ENCODE results near the gene SYT10. TPM values are rescaled to one million over a fixed set of nuclear protein-coding genes. Genes with fewer than 3 reads are reported as not detected.

Gene SYT10
- total and polyA plus RNA-seq, 4 donors, result 0.08 to 0.84 (median 0.13) TPM

- Histone ChIP-seq H3K4me1 (ENCODE audit: control insufficient read depth in 4 of 4, insufficient read depth in 4 of 4, low read length in 3 of 4) (no peaks in the 10 kb centered on the region), H3K27ac (ENCODE audit: low read depth in 1 of 2, low read length in 2 of 2) (no peak overlapping the region), H3K9me3 (ENCODE audit: control insufficient read depth in 4 of 4, low read length in 3 of 4) (no peaks in the 10 kb centered on the region), H3K27me3 (ENCODE audit: control insufficient read depth in 4 of 4, insufficient read depth in 4 of 4, low read length in 3 of 4) (no peaks in the 10 kb centered on the region), H3K9ac (ENCODE audit: low read depth in 1 of 2, low read length in 2 of 2) (no peak overlapping the region), H3K4me3 (ENCODE audit: low read depth in 1 of 3, low read length in 3 of 3) (no peak overlapping the region), H3K36me3 (ENCODE audit: control insufficient read depth in 4 of 4, insufficient read depth in 3 of 4, low read depth in 1 of 4, low read length in 3 of 4) (no peaks in the 10 kb centered on the region)
- 60% methylated on average over 2 of the region's 2 CpGs for WGBS
- TF ChIP-seq HNF4G (IDR thresholded peaks at IDR 0.05) (no peak), CTCF (IDR thresholded peaks at IDR 0.05; ENCODE audit: low read depth, low read length, missing input control) (no peak), TAF1 (conservative IDR thresholded peaks at IDR 0.05) (no peak), RAD21 (IDR thresholded peaks at IDR 0.05) (no peak), NR2F2 (IDR thresholded peaks at IDR 0.05) (no peak), HNF4A (conservative IDR thresholded peaks at IDR 0.05) (no peak), ATF3 (IDR thresholded peaks at IDR 0.05) (no peak), ZBTB33 (IDR thresholded peaks at IDR 0.05) (no peak), YY1 (IDR thresholded peaks at IDR 0.05) (no peak)
- no peak for DNase-seq (ENCODE audit: low spot score)
Observed at GRCh38 chr12:33370318-33370717, 69.3 kb downstream of the SYT10 start.

GRCh38 chr12:33357181-33357580 is 82.4 kb downstream of the SYT10 start:
- Histone ChIP-seq H3K27ac (ENCODE audit: low read depth in 1 of 2, low read length in 2 of 2) (no peak overlapping the region), H3K4me1 (ENCODE audit: control insufficient read depth in 4 of 4, insufficient read depth in 4 of 4, low read length in 3 of 4) (no peaks in the 10 kb centered on the region), H3K36me3 (ENCODE audit: control insufficient read depth in 4 of 4, insufficient read depth in 3 of 4, low read depth in 1 of 4, low read length in 3 of 4) (no peaks in the 10 kb centered on the region), H3K9ac (ENCODE audit: low read depth in 1 of 2, low read length in 2 of 2) (no peak overlapping the region), H3K9me3 (ENCODE audit: control insufficient read depth in 4 of 4, low read length in 3 of 4) (no peaks in the 10 kb centered on the region), H3K4me3 (ENCODE audit: low read depth in 1 of 3, low read length in 3 of 3) (no peak overlapping the region), H3K27me3 (ENCODE audit: control insufficient read depth in 4 of 4, insufficient read depth in 4 of 4, low read length in 3 of 4) (no peaks in the 10 kb centered on the region)
- WGBS, result 80% methylated on average over 2 of the region's 2 CpGs
- TF ChIP-seq ZBTB33 (IDR thresholded peaks at IDR 0.05) (no peak), ATF3 (IDR thresholded peaks at IDR 0.05) (no peak), CTCF (IDR thresholded peaks at IDR 0.05; ENCODE audit: low read depth, low read length, missing input control) (no peak), YY1 (IDR thresholded peaks at IDR 0.05) (no peak), FOXA2 (IDR thresholded peaks at IDR 0.05) (no peak), GABPA (IDR thresholded peaks at IDR 0.05 in 1 of 2, conservative IDR thresholded peaks at IDR 0.05 in 1 of 2) (no peak), HNF4A (conservative IDR thresholded peaks at IDR 0.05) (no peak), REST (IDR thresholded peaks at IDR 0.05) (no peak)
- DNase-seq (ENCODE audit: low spot score), result no peak

Data from liver (tissue), 9 donors.